ENCODE results near the gene TBC1D7.
A peak's percentile ranks its signal among the peaks of the same experiment; 100 is the strongest.

TBC1D7 gene

GRCh38 chr6:13328076-13328874 is at the start of gene TBC1D7:
TSS of gene TBC1D7 (minus strand) at chr6:13328537. CDS start at chr6:13326898, 1,639 bp downstream.
- peak within 1 kb of the TSS; percentile 82 for H3K4me3 ChIP-seq (ENCODE audit: low read depth, low read length)
- DNase-seq (ENCODE audit: low read depth): peak; percentile 62
- no peak for TF ChIP-seq CTCF (IDR thresholded peaks at IDR 0.05; ENCODE audit: control insufficient read depth, extremely low read depth, insufficient read depth)

GRCh38 chr6:13377054-13377758 is 48.9 kb upstream of the TBC1D7 start:
- H3K4me3 ChIP-seq (ENCODE audit: low read depth, low read length): no peak overlapping the region
- TF ChIP-seq CTCF (IDR thresholded peaks at IDR 0.05; ENCODE audit: control insufficient read depth, extremely low read depth, insufficient read depth): no peak
- no peak for DNase-seq (ENCODE audit: low read depth)

- H3K4me3 ChIP-seq (ENCODE audit: low read depth, low read length): no peak overlapping the region
These were observed 47.1 kb upstream of the TBC1D7 start for GRCh38 chr6:13375360-13375878.

GRCh38 chr6:13373919-13374318 is 45.6 kb upstream of the TBC1D7 start:
- no peak for TF ChIP-seq CTCF (IDR thresholded peaks at IDR 0.05; ENCODE audit: control insufficient read depth, extremely low read depth, insufficient read depth)
- no peak overlapping the region for H3K4me3 ChIP-seq (ENCODE audit: low read depth, low read length)
- no peak for DNase-seq (ENCODE audit: low read depth)

More at GRCh38 chr6:13375360-13375878, 47.1 kb upstream of the TBC1D7 start:
- no peak for DNase-seq (ENCODE audit: low read depth)
- TF ChIP-seq CTCF (IDR thresholded peaks at IDR 0.05; ENCODE audit: control insufficient read depth, extremely low read depth, insufficient read depth): no peak

- no peak for DNase-seq (ENCODE audit: low read depth)
- no peak for TF ChIP-seq CTCF (IDR thresholded peaks at IDR 0.05; ENCODE audit: control insufficient read depth, extremely low read depth, insufficient read depth)
These were observed 45.1 kb upstream of the TBC1D7 start for GRCh38 chr6:13373488-13373886.

GRCh38 chr6:13372688-13373487 is 44.6 kb upstream of the TBC1D7 start:
- no peak for TF ChIP-seq CTCF (IDR thresholded peaks at IDR 0.05; ENCODE audit: control insufficient read depth, extremely low read depth, insufficient read depth)
- no peak overlapping the region for H3K4me3 ChIP-seq (ENCODE audit: low read depth, low read length)
- no peak for DNase-seq (ENCODE audit: low read depth)

More at GRCh38 chr6:13373488-13373886, 45.1 kb upstream of the TBC1D7 start:
- H3K4me3 ChIP-seq (ENCODE audit: low read depth, low read length): no peak overlapping the region

All from LNCaP clone FGC (cell line).